GM12865 (cell line): Measurements from ENCODE around the gene CDH23.

ENCODE experiments used
- DNase-seq: peaks from one replicate; pipeline ENCODE4 v3.0.0; 2010; ENCODE audit warnings: low read depth
- H3K4me3 ChIP-seq: 2 replicates; pipeline ENCODE4 v1.5.1; 2011; ENCODE audit warnings: mild to moderate bottlenecking, low read depth, low read length, control low read depth
- TF ChIP-seq, protein P1 (sequence below): IDR thresholded peaks from 2 replicates; pipeline ENCODE4 v1.5.1; 2011; ENCODE audit warnings: low read length, control low read depth, low read depth, inconsistent platforms; ENCODE audit not compliant: insufficient read depth; ENCODE audit errors: missing control alignments

Gene CDH23

DNA sequence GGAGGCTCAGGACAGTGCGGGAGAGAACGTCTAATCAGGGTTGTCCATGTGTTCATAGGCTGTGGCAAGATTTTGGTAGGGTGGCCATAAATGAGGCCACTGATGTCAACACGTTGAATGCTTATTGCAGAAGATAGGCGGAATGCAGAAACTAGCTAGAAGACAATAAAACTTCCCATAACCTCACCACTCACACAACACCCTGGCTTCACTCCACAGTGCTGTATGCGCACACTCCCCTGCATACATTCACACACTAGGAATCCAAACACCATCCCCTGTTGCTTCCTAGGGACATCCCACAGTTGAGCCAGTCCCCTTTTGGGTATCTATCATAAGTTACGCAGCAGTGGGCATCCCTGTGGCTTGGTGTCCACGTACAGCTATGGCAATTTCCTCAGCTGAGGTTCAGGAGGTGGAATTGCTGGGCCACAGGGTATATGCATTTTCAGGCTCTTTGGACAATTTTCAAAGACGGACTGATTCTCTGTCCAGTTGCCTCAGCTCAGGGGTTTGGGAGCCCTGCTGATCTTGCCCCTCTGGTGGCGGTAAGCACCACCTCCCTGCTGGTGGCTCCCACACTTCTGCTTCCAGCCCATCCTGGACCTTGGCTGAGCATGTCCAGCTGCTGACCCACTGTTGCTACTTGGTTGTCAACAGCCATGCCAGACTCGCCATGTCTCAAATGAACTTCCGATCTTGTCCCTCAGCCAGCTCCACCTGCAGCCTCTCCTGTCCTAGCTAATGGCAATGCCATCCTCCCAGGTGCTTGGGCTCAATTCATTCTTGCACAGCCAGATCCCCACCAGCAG lies 36.4 kb downstream of the CDH23 start:
- TF ChIP-seq, protein P1, sequence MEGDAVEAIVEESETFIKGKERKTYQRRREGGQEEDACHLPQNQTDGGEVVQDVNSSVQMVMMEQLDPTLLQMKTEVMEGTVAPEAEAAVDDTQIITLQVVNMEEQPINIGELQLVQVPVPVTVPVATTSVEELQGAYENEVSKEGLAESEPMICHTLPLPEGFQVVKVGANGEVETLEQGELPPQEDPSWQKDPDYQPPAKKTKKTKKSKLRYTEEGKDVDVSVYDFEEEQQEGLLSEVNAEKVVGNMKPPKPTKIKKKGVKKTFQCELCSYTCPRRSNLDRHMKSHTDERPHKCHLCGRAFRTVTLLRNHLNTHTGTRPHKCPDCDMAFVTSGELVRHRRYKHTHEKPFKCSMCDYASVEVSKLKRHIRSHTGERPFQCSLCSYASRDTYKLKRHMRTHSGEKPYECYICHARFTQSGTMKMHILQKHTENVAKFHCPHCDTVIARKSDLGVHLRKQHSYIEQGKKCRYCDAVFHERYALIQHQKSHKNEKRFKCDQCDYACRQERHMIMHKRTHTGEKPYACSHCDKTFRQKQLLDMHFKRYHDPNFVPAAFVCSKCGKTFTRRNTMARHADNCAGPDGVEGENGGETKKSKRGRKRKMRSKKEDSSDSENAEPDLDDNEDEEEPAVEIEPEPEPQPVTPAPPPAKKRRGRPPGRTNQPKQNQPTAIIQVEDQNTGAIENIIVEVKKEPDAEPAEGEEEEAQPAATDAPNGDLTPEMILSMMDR, result no peak
- no peak overlapping the region for H3K4me3 ChIP-seq
- DNase-seq, result no peak

DNA sequence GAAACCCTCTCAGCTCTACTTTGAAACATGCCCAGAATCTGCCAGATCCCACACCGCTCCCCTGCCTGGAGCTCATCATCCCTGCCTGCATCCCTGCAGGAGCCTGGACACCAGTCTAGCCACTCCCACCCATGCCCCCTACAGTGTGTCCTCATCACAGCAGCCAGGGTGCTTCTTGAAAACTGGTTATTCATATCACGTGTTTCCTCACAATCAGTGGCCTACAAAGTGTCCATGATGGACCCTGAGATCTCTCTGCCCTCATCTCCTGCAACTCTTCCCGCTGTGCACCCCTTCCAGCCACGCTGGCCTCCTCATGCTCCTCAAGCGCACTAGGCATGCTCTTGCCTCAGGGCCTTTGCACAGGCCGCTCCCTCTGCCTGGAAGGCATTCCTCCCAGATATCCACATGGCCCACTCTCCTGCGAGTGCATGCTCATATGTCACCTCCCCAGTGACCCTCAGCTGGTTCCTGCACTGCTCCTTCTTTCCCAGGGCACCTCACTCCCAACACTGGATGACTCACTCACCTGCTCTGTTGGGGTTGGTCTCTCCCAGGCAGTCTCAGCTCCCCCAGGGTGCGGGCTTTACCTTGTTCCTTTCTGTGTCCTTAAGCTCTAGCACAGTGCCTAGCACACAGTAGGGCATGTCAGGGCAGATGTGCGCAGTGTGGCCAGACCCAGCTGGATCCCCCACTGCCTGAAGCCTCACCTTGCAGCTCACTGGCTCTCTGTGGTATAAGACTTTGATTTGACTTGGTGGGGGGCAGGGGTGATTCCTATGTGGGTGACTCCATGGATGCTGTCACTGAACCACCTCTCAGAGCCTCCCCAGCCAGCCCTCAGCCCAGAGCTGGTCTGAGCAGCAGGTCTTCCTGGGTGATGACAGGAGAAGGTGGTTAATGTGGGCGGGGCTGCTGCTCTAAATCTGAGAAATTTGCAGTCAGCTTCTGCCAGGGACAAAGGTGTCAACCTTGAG lies 37.3 kb downstream of the CDH23 start:
- no peak overlapping the region for H3K4me3 ChIP-seq
- TF ChIP-seq, protein P1, result no peak
- no peak for DNase-seq

DNA sequence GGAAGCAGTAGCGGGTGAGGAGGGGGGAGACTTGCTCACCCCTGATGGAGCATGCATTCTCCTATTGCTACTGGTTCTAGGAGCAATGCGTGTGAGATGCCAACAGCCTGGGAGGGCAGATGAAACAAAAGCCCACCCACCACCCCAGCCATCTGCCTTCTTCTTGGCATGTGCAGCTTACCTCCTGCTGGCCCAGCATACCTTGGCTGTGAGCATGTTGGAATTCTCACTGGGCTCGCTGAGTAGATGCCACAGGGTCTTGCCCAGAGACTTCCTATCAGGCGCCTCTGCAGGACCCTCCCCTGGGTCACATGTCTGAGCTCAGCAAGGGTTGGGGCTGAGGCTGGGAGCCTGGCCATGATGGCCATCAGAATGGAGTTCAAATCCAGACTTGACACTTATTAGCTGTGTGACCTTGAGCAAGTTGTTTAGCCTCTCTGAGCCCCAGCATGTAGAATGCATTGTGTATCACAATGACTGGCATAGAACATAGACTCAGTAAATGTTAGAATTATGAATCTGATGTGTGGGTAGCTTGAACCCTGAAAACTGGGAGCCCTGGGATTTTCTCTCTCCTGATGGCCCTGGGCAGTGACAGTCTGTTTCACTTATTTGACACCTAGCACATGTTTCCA lies 38.2 kb downstream of the CDH23 start:
- TF ChIP-seq, protein P1, result no peak
- no peak for DNase-seq
- H3K4me3 ChIP-seq, result no peak overlapping the region

DNA sequence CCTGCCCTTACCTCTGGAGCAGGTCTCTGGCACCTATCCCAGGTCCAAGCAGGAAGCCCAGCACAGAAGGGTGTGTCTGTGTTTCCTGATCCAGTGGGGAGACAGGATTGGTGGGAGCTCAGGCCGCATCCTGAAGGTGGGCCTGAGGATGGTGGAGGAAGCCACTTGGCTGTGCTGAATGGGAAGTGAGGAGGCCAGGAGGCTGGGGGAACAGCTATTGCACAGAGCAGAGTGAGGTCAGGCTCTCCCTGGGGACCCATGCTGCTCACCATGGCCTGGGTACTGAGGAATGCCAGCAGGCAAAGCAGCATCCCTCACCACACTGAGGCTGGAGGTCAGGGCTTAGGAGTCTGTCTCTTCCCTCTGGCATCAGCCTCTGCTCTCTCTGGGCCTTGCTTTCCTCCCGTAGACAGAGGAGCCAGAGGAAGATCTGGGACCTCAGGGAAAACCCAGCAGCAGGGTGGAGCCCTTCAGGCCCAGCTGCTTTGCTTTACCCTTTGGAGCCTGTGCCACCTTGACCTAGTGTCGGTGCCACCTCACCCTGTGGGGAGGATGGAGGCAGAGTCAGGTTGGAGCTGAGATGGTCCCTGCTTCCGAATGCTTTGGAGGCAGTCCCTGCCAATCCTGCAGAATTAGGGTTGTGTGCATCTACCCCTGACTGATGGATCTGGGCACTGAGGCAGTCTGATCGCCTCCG lies 39.0 kb downstream of the CDH23 start:
- no peak overlapping the region for H3K4me3 ChIP-seq
- TF ChIP-seq, protein P1, result no peak
- DNase-seq, result no peak

DNA sequence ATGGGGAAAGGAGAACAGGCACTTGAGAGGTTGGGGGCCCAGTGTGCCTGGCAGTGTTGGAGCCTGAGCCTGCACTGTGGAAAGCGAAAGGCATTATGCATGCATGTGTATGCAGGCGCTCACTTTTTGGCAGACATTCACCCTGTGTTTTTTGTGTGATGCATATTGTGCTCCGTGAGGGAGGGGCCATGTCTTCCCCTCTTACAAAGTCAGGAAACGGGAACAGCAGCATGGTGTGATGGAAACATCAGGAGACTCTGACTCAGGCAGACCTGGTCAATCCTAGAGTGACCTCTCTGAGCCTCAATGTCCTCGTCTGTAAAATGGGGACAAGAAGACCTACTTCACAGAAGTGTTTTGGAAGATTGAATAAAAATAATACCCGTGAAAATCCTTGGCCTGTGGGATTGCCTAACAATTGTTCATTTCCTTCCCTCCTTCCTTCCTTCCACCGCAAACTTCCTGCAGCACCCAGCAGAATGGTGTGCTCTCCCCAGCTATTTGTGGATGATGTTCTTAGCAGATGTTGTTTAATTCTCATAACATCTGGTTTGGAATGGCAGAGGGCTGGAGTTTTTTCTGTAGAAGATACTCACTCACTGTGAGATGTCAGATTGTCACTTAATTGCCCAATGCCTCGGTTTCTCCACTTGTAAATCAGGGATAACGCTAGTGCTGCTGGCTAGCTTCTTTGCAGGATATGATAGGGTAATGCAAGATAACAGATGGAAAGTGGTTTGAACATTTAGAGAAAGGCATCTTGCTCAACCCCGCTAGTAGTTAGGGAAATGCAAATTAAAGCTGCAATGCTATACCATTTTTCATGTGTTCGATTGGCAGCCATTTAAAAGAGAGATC lies 39.8 kb downstream of the CDH23 start:
- TF ChIP-seq, protein P1, result no peak
- DNase-seq, result no peak
- H3K4me3 ChIP-seq, result no peak overlapping the region
